ENCODE data around the gene TUBA4A. TPM values are rescaled to one million over a fixed set of nuclear protein-coding genes. Genes with fewer than 3 reads are reported as not detected.

The TUBA4A gene
- total RNA-seq, 2 experiments from 2014 or later, result 96.0 to 186 TPM

DNA sequence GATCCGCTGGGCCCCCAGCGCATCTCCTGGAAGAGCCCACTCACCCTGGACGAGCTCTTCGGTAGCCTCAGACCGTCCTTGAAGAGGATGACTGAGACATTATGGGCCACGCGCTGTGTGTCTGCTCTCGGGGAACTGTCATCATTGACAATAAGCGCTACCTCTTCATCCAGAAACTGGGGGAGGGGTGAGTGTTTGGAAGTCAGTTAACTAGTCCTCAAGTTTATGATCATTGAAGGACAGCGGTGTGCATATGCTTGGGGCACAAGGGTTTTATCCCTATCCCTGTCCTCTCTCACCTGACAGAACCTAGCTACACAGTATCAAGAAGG lies 7.9 kb downstream of the TUBA4A start:
- Histone ChIP-seq H3K4me3 (ENCODE audit: low read depth, low read length, poor library complexity, severe bottlenecking) (peak overlapping the region; percentile 84), H3K79me2 (ENCODE audit: insufficient read depth, low read depth, low read length) (peaks cover 31% of the 10 kb centered on the region; the same call in 1 of the 2 replicates), H3K9me3 (ENCODE audit: low read length) (no peaks in the 10 kb centered on the region), H3K4me1 (ENCODE audit: insufficient read depth, low read length, poor library complexity, severe bottlenecking) (peaks cover 59% of the 10 kb centered on the region), H3K36me3 (ENCODE audit: insufficient read depth, low read length) (peaks cover 38% of the 10 kb centered on the region), H2AFZ (ENCODE audit: low read length) (no peak overlapping the region), H3K27ac (ENCODE audit: low read depth, low read length, poor library complexity, severe bottlenecking) (peak overlapping the region; percentile 96), H4K20me1 (ENCODE audit: insufficient read depth, low read length) (no peaks in the 10 kb centered on the region), H3K9me2 (ENCODE audit: insufficient read depth, low read length) (no peaks in the 10 kb centered on the region), H3K4me2 (ENCODE audit: low read length) (peak overlapping the region; percentile 93)
- CTCF ChIA-PET (ENCODE audit: unreplicated experiment), result interaction anchor here (0.5 to 1.0 kb wide), 2 partner anchors 71 to 243 kb away, joined by 3 to 10 read pairs; no protein-coding TSS in a partner anchor
- DNase-seq (ENCODE audit: low spot score), result no peak
- TF ChIP-seq EZH2phosphoT487 (IDR thresholded peaks at IDR 0.05; ENCODE audit: borderline replicate concordance, low read depth, low read length), result no peak
- TF ChIP-seq, protein P1, sequence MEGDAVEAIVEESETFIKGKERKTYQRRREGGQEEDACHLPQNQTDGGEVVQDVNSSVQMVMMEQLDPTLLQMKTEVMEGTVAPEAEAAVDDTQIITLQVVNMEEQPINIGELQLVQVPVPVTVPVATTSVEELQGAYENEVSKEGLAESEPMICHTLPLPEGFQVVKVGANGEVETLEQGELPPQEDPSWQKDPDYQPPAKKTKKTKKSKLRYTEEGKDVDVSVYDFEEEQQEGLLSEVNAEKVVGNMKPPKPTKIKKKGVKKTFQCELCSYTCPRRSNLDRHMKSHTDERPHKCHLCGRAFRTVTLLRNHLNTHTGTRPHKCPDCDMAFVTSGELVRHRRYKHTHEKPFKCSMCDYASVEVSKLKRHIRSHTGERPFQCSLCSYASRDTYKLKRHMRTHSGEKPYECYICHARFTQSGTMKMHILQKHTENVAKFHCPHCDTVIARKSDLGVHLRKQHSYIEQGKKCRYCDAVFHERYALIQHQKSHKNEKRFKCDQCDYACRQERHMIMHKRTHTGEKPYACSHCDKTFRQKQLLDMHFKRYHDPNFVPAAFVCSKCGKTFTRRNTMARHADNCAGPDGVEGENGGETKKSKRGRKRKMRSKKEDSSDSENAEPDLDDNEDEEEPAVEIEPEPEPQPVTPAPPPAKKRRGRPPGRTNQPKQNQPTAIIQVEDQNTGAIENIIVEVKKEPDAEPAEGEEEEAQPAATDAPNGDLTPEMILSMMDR (conservative IDR thresholded peaks at IDR 0.05; ENCODE audit: low read length), result no peak
- POLR2A ChIA-PET, result interaction anchor here (0.5 to 2.7 kb wide), 11 partner anchors 8 to 142 kb away, joined by 3 to 28 read pairs (median 4); partner anchors contain the start of genes ANKZF1, ATG9A, DNAJB2 and DNPEP
- intact Hi-C loops (cut with micrococcal nuclease; ENCODE audit: unreplicated experiment), result loop anchor here (1.0 kb wide), 1 partner anchor 39 kb away; no protein-coding TSS in a partner anchor
- no TSS peak for BruUV-seq (replicated peaks)

DNA sequence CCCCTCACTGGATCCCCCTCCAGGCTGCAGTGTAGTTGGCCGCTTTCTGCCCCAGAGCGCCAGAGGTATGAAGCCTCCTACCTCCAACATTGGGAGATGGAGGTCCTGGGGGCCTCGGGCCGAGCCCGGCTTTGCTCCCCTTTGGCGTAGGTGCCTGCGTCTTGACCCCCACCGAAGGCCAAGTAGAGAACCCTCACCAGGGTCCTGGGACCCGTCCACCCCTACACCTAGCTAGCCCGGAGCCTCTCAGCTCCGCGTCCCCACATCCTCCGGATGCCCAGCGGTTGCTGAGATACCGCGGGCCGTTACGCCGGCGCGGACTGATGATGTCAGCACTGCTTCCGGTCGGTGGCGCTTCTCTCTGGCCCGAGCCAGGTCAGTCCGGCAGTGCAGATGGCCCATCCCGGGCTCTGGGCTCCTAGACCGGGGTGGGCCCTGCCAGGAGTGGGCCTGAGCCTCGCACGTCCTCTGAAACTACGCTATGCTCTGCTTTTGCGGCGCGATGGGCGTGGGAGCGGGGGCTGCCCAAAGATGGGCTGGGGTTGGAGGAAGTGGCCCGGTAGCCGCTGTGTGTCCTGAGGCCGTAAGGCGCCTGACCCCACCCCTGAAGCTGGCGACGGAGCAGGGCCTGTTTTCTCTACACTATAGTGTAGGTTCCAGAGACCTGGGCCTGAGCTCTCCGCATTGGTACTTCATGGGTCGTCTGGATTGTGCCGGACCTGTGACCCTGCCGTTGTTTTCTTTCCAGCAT lies 8.4 kb downstream of the TUBA4A start, which contains the start of the genes GLB1L and STK16:
GLB1L (minus strand) TSS at position 297 of the 751 bp plus-strand sequence. CDS start 1,871 bp downstream, outside the sequence.
STK16 (plus strand) TSS at position 332 of the 751 bp plus-strand sequence. CDS start 521 bp downstream, outside the sequence.
- intact Hi-C loops (cut with micrococcal nuclease; ENCODE audit: unreplicated experiment), result loop anchor here (1.0 kb wide), 1 partner anchor 38 kb away; no protein-coding TSS in a partner anchor
- H3K79me2 ChIP-seq (ENCODE audit: insufficient read depth, low read depth, low read length), result peaks cover 31% of the 10 kb centered on the region; the same call in 1 of the 2 replicates
- ChIA-PET CTCF (ENCODE audit: unreplicated experiment) (interaction anchor here (0.5 to 1.0 kb wide), 3 partner anchors 50 to 243 kb away, joined by 3 to 10 read pairs (median 3); no protein-coding TSS in a partner anchor), POLR2A (interaction anchor here (0.5 to 2.7 kb wide), 14 partner anchors 8 to 143 kb away, joined by 3 to 28 read pairs (median 4); partner anchors contain the start of genes ANKZF1, ATG9A, CNPPD1 and DNAJB2)
- H3K4me2 ChIP-seq (ENCODE audit: low read length), result peak within 1 kb of the TSS; percentile 93
- H3K4me3 ChIP-seq (ENCODE audit: low read depth, low read length, poor library complexity, severe bottlenecking), result peak within 1 kb of the TSS; percentile 84
- H2AFZ ChIP-seq (ENCODE audit: low read length), result peak within 1 kb of the TSS; percentile 75
- TSS peak; percentile 85 for BruUV-seq (replicated peaks)
- no peaks in the 10 kb centered on the region for H4K20me1 ChIP-seq (ENCODE audit: insufficient read depth, low read length)
- peak within 1 kb of the TSS; percentile 96 for H3K27ac ChIP-seq (ENCODE audit: low read depth, low read length, poor library complexity, severe bottlenecking)
- peaks cover 54% of the 10 kb centered on the region for H3K4me1 ChIP-seq (ENCODE audit: insufficient read depth, low read length, poor library complexity, severe bottlenecking)
- peak; percentile 94 for DNase-seq (ENCODE audit: low spot score)
- no peak for TF ChIP-seq EZH2phosphoT487 (IDR thresholded peaks at IDR 0.05; ENCODE audit: borderline replicate concordance, low read depth, low read length)
- peaks cover 33% of the 10 kb centered on the region for H3K36me3 ChIP-seq (ENCODE audit: insufficient read depth, low read length)
- no peaks in the 10 kb centered on the region for H3K9me2 ChIP-seq (ENCODE audit: insufficient read depth, low read length)
- no peaks in the 10 kb centered on the region for H3K9me3 ChIP-seq (ENCODE audit: low read length)

DNA sequence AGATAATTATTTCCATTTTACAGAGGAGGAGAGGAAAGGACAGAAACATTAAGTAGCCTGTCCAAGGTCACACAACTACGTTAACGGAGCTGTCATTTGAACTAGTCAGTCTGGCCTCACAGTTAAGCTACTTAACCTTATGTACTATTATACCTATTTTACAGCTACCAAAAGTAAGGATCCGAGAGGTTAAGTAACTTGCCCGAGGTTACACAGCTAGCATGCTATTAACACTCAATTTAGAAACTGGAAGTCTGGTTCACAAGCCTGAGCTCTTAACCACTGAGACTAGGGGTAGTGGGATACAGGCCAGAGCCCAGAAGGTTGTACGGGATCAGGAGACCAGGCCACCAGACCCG lies 8.9 kb downstream of the TUBA4A start:
- peaks cover 31% of the 10 kb centered on the region; the same call in 1 of the 2 replicates for H3K79me2 ChIP-seq (ENCODE audit: insufficient read depth, low read depth, low read length)
- H3K9me2 ChIP-seq (ENCODE audit: insufficient read depth, low read length), result no peaks in the 10 kb centered on the region
- ChIA-PET CTCF (ENCODE audit: unreplicated experiment) (interaction anchor here (0.9 kb wide), 1 partner anchor 50 kb away, joined by 3 read pairs; no protein-coding TSS in a partner anchor), POLR2A (interaction anchor here (1.0 to 2.7 kb wide), 8 partner anchors 8 to 68 kb away, joined by 4 to 28 read pairs (median 8); partner anchors contain the start of genes ANKZF1, ATG9A, CNPPD1 and DNAJB2)
- no TSS peak for BruUV-seq (replicated peaks)
- H3K9me3 ChIP-seq (ENCODE audit: low read length), result no peaks in the 10 kb centered on the region
- peak overlapping the region; percentile 75; the same call in 1 of the 2 replicates for H2AFZ ChIP-seq (ENCODE audit: low read length)
- peak overlapping the region; percentile 93 for H3K4me2 ChIP-seq (ENCODE audit: low read length)
- H3K27ac ChIP-seq (ENCODE audit: low read depth, low read length, poor library complexity, severe bottlenecking), result peak overlapping the region; percentile 96
- peaks cover 27% of the 10 kb centered on the region for H3K36me3 ChIP-seq (ENCODE audit: insufficient read depth, low read length)
- intact Hi-C loops (cut with micrococcal nuclease; ENCODE audit: unreplicated experiment), result loop anchor here (1.0 kb wide), 1 partner anchor 37 kb away; no protein-coding TSS in a partner anchor
- no peak for TF ChIP-seq EZH2phosphoT487 (IDR thresholded peaks at IDR 0.05; ENCODE audit: borderline replicate concordance, low read depth, low read length)
- TF ChIP-seq, protein P1 (conservative IDR thresholded peaks at IDR 0.05; ENCODE audit: low read length), result no peak
- peaks cover 48% of the 10 kb centered on the region for H3K4me1 ChIP-seq (ENCODE audit: insufficient read depth, low read length, poor library complexity, severe bottlenecking)
- H4K20me1 ChIP-seq (ENCODE audit: insufficient read depth, low read length), result no peaks in the 10 kb centered on the region
- H3K4me3 ChIP-seq (ENCODE audit: low read depth, low read length, poor library complexity, severe bottlenecking), result peak overlapping the region; percentile 84
- no peak for DNase-seq (ENCODE audit: low spot score)

Data from OCI-LY7 (cell line).